OCI-LY1 (cell line): ENCODE measurements around the gene SYNGAP1.

Source experiments
- H2AFZ ChIP-seq: fragments of 200-600 bp; sonication (generic), shearing (Covaris generic); 2 replicates; pipeline ENCODE4 v1.6.0; 2014; ENCODE audit warnings: antibody characterized with exemption, mild to moderate bottlenecking, low read length
- H3F3A ChIP-seq: fragments of 200-600 bp; sonication (generic), shearing (Covaris generic); 2 replicates; pipeline ENCODE4 v1.6.0; 2014; ENCODE audit warnings: mild to moderate bottlenecking, antibody characterized with exemption, low read length, moderate library complexity; ENCODE audit not compliant: insufficient read depth
- H3K27ac ChIP-seq: fragments of 200-600 bp; sonication (generic); 2 replicates; pipeline ENCODE4 v1.5.1; 2014; ENCODE audit warnings: low read length, mixed run types, mild to moderate bottlenecking, low read depth; ENCODE audit not compliant: poor library complexity, severe bottlenecking
- H3K27me3 ChIP-seq: fragments of 200-600 bp; sonication (generic); 2 replicates; pipeline ENCODE4 v1.6.0; 2014; ENCODE audit warnings: antibody characterized with exemption, mild to moderate bottlenecking, low read length, moderate library complexity; ENCODE audit not compliant: insufficient read depth
- H3K36me3 ChIP-seq: fragments of 200-600 bp; sonication (generic); 2 replicates; pipeline ENCODE4 v1.6.1; 2014; ENCODE audit warnings: mild to moderate bottlenecking, antibody characterized with exemption, low read length, moderate library complexity, mixed read lengths; ENCODE audit not compliant: insufficient read depth
- H3K4me1 ChIP-seq: fragments of 200-600 bp; sonication (generic); 2 replicates; pipeline ENCODE4 v1.5.1; 2014; ENCODE audit warnings: mild to moderate bottlenecking, low read length, moderate library complexity; ENCODE audit not compliant: insufficient read depth, severe bottlenecking
- H3K4me2 ChIP-seq: fragments of 200-600 bp; sonication (generic), shearing (Covaris generic); 2 replicates; pipeline ENCODE4 v1.6.1; 2014; ENCODE audit warnings: low read length
- H3K4me3 ChIP-seq: fragments of 200-600 bp; sonication (generic); 2 replicates; pipeline ENCODE4 v1.5.1; 2014; ENCODE audit warnings: low read length, low read depth, mild to moderate bottlenecking, mixed read lengths; ENCODE audit not compliant: poor library complexity, severe bottlenecking
- H3K79me2 ChIP-seq: fragments of 200-600 bp; shearing (Covaris generic); 2 replicates; pipeline ENCODE4 v1.6.1; 2016; ENCODE audit warnings: mixed run types, low read length, mixed read lengths; ENCODE audit not compliant: insufficient read depth
- H3K9ac ChIP-seq: fragments of 200-600 bp; sonication (generic), shearing (Covaris generic); 2 replicates; pipeline ENCODE4 v1.6.1; 2014; ENCODE audit warnings: mild to moderate bottlenecking, low read length, mixed read lengths
- H3K9me2 ChIP-seq: fragments of 200-600 bp; sonication (generic), shearing (Covaris generic); 2 replicates; pipeline ENCODE4 v1.6.1; 2014; ENCODE audit warnings: low read depth, mild to moderate bottlenecking, low read length, mixed read lengths
- H3K9me3 ChIP-seq: fragments of 200-600 bp; shearing (Covaris generic); 2 replicates; pipeline ENCODE4 v1.6.1; 2014; ENCODE audit warnings: low read length, mixed read lengths
- H4K20me1 ChIP-seq: fragments of 200-600 bp; sonication (generic), shearing (Covaris generic); 2 replicates; pipeline ENCODE4 v1.6.0; 2016; ENCODE audit warnings: mild to moderate bottlenecking, low read length; ENCODE audit not compliant: insufficient read depth
- CTCF ChIP-seq: fragments of 200-600 bp; sonication (generic), shearing (Covaris generic); IDR thresholded peaks from 2 replicates; pipeline ENCODE4 v1.5.1; 2017; ENCODE audit warnings: mild to moderate bottlenecking, antibody characterized with exemption, low read length, moderate library complexity, mixed read lengths
- EZH2 ChIP-seq: fragments of 200-600 bp; sonication (generic), shearing (Covaris generic); IDR thresholded peaks from 2 replicates; pipeline ENCODE4 v1.8.0; 2017; ENCODE audit warnings: borderline replicate concordance, mixed run types, mild to moderate bottlenecking, antibody characterized with exemption, low read length, moderate library complexity, mixed read lengths

Gene SYNGAP1

GRCh38 chr6:33504486-33504885 is 84.6 kb downstream of the SYNGAP1 start:
- Histone ChIP-seq H2AFZ (no peak overlapping the region), H3K27ac (no peak overlapping the region), H3K9me2 (no peaks in the 10 kb centered on the region), H3F3A (no peaks in the 10 kb centered on the region), H3K9ac (no peak overlapping the region), H3K27me3 (no peaks in the 10 kb centered on the region; the same call in 1 of the 2 replicates), H3K79me2 (no peaks in the 10 kb centered on the region), H3K36me3 (no peaks in the 10 kb centered on the region), H3K4me3 (no peak overlapping the region), H3K9me3 (no peaks in the 10 kb centered on the region), H3K4me1 (no peaks in the 10 kb centered on the region), H4K20me1 (no peaks in the 10 kb centered on the region), H3K4me2 (no peak overlapping the region)
- TF ChIP-seq CTCF (no peak), EZH2 (no peak)
